Activated CD4-positive, alpha-beta T cell treated with anti-CD3 and anti-CD28 coated beads for 48 hours (primary cell): ENCODE results near the gene CEP95.

Experiments used
- DNase-seq: peaks from one replicate; pipeline ENCODE4 v3.0.0-alpha.2; 2020

Gene CEP95

GRCh38 chr17:64496348-64496785 is 10.4 kb upstream of the CEP95 start:
- no peak for DNase-seq

GRCh38 chr17:64496786-64497564 is 9.8 kb upstream of the CEP95 start, which contains the start of gene POLG2:
TSS of gene POLG2 (minus strand) at chr17:64497054. CDS start at chr17:64496968, 86 bp downstream.
- peak; percentile 97 for DNase-seq

- no peak for DNase-seq
Observed at GRCh38 chr17:64497565-64498035, 9.2 kb upstream of the CEP95 start.

GRCh38 chr17:64498308-64499203 is 8.2 kb upstream of the CEP95 start:
- DNase-seq = no peak

GRCh38 chr17:64499805-64500486 is 6.8 kb upstream of the CEP95 start:
- DNase-seq = no peak

GRCh38 chr17:64500487-64500859 is 6.3 kb upstream of the CEP95 start:
- DNase-seq = no peak

- no peak for DNase-seq
Observed at GRCh38 chr17:64500862-64501765, 5.7 kb upstream of the CEP95 start.

- no peak for DNase-seq
Observed at GRCh38 chr17:64502021-64502420, 4.8 kb upstream of the CEP95 start.

GRCh38 chr17:64502809-64503208 is 4.0 kb upstream of the CEP95 start:
- no peak for DNase-seq

- DNase-seq = no peak
Observed at GRCh38 chr17:64503341-64503740, 3.4 kb upstream of the CEP95 start.

GRCh38 chr17:64503821-64504768 is 2.7 kb upstream of the CEP95 start:
- no peak for DNase-seq

GRCh38 chr17:64504769-64505339 is 1.9 kb upstream of the CEP95 start:
- no peak for DNase-seq

- peak; percentile 90 for DNase-seq
Observed at GRCh38 chr17:64505340-64506200, 1.2 kb upstream of the CEP95 start.

GRCh38 chr17:64506201-64506575 is 589 bp upstream of the CEP95 start, which contains the start of gene DDX5:
TSS of gene DDX5 (minus strand) at chr17:64506289. CDS start at chr17:64506119, 170 bp downstream.
- peak; percentile 99 for DNase-seq

- DNase-seq = peak; percentile 50
Observed at GRCh38 chr17:64507413-64507782, 621 bp downstream of the CEP95 start.

- DNase-seq = no peak
Observed at GRCh38 chr17:64508683-64509082, 1.9 kb downstream of the CEP95 start.

GRCh38 chr17:64509179-64509578 is 2.4 kb downstream of the CEP95 start:
- no peak for DNase-seq

- DNase-seq = no peak
Observed at GRCh38 chr17:64515419-64515818, 8.6 kb downstream of the CEP95 start.

GRCh38 chr17:64515829-64516228 is 9.1 kb downstream of the CEP95 start:
- no peak for DNase-seq
